Measurements from ENCODE around the gene WAC. TPM values are rescaled to one million over a fixed set of nuclear protein-coding genes. Genes with fewer than 3 reads are reported as not detected.
"Not testable (repeated sequence)": the region's sequence is repeated elsewhere in the genome, so short reads cannot be mapped to it uniquely, and the experiment has no call there.

The WAC gene
- total RNA-seq, 4 donors from 2014 or later = 66.6 to 102 (median 78.9) TPM

GRCh38 chr10:28508304-28508925 is 24.5 kb upstream of the WAC start:
- H3K4me3 ChIP-seq = no peak overlapping the region
- intact Hi-C loops (cut with DNase I; ENCODE audit: low total_unique reads) = no loop called here
- in situ Hi-C loops (cut with MboI; ENCODE audit: low pct_ligation_motif_present in 1 of 4, low pct_unique_long_range_greater_than_20kb in 1 of 4, low sequenced_read_pairs in 3 of 4) = no loop called here
- H3K4me1 ChIP-seq = peaks cover 3 to 23% (median 13%) of the 10 kb centered on the region in 4 donors
- 60 to 76% methylated on average over 5 to 7 of the region's 7 CpGs for WGBS, 2 donors (ENCODE audit: low coverage in 1 of 2)
- no peaks in the 10 kb centered on the region for H3K9me3 ChIP-seq
- no peaks in the 10 kb centered on the region for H3K27me3 ChIP-seq
- H3K27ac ChIP-seq = peak overlapping the region in 3 of 4 donors; percentile 24 to 51 (median 38)
- DNase-seq = no peak
- no peaks in the 10 kb centered on the region for H3K36me3 ChIP-seq
- TF ChIP-seq, protein P1, sequence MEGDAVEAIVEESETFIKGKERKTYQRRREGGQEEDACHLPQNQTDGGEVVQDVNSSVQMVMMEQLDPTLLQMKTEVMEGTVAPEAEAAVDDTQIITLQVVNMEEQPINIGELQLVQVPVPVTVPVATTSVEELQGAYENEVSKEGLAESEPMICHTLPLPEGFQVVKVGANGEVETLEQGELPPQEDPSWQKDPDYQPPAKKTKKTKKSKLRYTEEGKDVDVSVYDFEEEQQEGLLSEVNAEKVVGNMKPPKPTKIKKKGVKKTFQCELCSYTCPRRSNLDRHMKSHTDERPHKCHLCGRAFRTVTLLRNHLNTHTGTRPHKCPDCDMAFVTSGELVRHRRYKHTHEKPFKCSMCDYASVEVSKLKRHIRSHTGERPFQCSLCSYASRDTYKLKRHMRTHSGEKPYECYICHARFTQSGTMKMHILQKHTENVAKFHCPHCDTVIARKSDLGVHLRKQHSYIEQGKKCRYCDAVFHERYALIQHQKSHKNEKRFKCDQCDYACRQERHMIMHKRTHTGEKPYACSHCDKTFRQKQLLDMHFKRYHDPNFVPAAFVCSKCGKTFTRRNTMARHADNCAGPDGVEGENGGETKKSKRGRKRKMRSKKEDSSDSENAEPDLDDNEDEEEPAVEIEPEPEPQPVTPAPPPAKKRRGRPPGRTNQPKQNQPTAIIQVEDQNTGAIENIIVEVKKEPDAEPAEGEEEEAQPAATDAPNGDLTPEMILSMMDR (IDR thresholded peaks at IDR 0.05) = no peak
- peak in 1 of 3 donors; percentile 30 for TF ChIP-seq POLR2AphosphoS5 (IDR thresholded peaks at IDR 0.05)

GRCh38 chr10:28509286-28509685 is 23.6 kb upstream of the WAC start:
- WGBS, 2 donors (ENCODE audit: low coverage in 1 of 2) = 60 to 61% methylated on average over 3 of the region's 3 CpGs
- Histone ChIP-seq H3K27ac (peak overlapping the region in 3 of 4 donors; percentile 7 to 51 (median 38)), H3K4me3 (no peak overlapping the region), H3K9me3 (no peaks in the 10 kb centered on the region), H3K36me3 (no peaks in the 10 kb centered on the region), H3K27me3 (no peaks in the 10 kb centered on the region), H3K4me1 (peaks cover 0 to 24% (median 11%) of the 10 kb centered on the region in 4 donors)
- TF ChIP-seq EP300 (IDR thresholded peaks at IDR 0.05; ENCODE audit: low read depth) (no peak), POLR2A (IDR thresholded peaks at IDR 0.05) (no peak), POLR2AphosphoS5 (IDR thresholded peaks at IDR 0.05) (no peak)
- TF ChIP-seq, protein P1 (IDR thresholded peaks at IDR 0.05) = no peak
- in situ Hi-C loops (cut with MboI; ENCODE audit: low pct_ligation_motif_present in 1 of 4, low pct_unique_long_range_greater_than_20kb in 1 of 4, low sequenced_read_pairs in 3 of 4) = no loop called here
- DNase-seq = no peak
- intact Hi-C loops (cut with DNase I; ENCODE audit: low total_unique reads) = no loop called here

DNA sequence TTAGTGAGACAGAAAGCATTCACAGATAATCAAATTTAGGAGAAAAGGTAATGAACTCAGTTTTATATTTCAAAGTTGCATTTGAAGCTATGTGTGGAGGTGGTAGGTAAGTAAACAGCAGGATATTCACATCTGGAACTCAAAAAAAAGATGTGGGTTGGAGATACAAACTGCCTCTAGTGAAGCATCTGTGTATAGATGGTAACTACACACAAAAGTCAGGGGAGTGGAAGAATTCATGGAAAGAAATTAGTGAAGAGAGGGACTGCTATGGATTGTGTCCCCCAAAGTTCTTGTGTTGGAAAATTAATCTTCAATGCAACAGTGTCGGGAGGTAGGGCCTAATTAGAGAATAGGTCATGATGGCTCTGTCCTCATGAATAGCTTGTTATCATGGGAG is 18.3 kb upstream of the WAC start:
- H3K4me3 ChIP-seq = no peak overlapping the region
- H3K9me3 ChIP-seq = no peaks in the 10 kb centered on the region
- TF ChIP-seq POLR2AphosphoS5 (IDR thresholded peaks at IDR 0.05) (no peak), POLR2A (IDR thresholded peaks at IDR 0.05) (no peak), EP300 (IDR thresholded peaks at IDR 0.05; ENCODE audit: low read depth) (no peak)
- TF ChIP-seq, protein P1 (IDR thresholded peaks at IDR 0.05) = no peak
- H3K27ac ChIP-seq = no peak overlapping the region
- in situ Hi-C loops (cut with MboI; ENCODE audit: low pct_ligation_motif_present in 1 of 4, low pct_unique_long_range_greater_than_20kb in 1 of 4, low sequenced_read_pairs in 3 of 4) (no loop called here), intact Hi-C loops (cut with DNase I; ENCODE audit: low total_unique reads) (no loop called here)
- no peak for DNase-seq
- H3K4me1 ChIP-seq = peaks cover 0 to 9% (median under 1%) of the 10 kb centered on the region in 4 donors
- WGBS, 2 donors (ENCODE audit: low coverage in 1 of 2) = 77 to 89% methylated on average over 1 of the region's 1 CpG
- H3K27me3 ChIP-seq = no peaks in the 10 kb centered on the region
- no peaks in the 10 kb centered on the region for H3K36me3 ChIP-seq

DNA sequence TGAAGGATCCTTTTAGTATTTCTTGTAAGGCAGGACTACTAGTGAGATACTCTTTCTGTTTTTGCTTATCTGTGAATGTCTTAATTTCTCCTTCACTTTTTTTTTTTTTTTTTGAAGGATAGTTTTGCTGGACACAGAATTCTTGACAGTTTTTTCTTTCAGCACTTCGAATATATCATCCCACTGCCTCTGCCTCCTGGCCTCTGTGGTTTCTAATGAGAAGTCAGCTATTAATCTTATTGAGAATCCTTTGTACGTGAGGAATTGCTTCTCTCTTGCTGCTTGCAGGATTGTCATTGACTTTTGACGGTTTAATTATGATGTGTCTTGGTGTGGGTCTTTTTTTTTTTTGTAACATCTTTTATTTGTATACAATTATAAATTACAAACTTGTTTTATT is 12.6 kb upstream of the WAC start:
- 90 to 91% methylated on average over 3 of the region's 3 CpGs for WGBS, 2 donors (ENCODE audit: low coverage in 1 of 2)
- no peak for TF ChIP-seq POLR2AphosphoS5 (IDR thresholded peaks at IDR 0.05)
- TF ChIP-seq EP300 (IDR thresholded peaks at IDR 0.05; ENCODE audit: low read depth) = no peak
- no peak for TF ChIP-seq POLR2A (IDR thresholded peaks at IDR 0.05)
- TF ChIP-seq, protein P1 (IDR thresholded peaks at IDR 0.05) = no peak
- Histone ChIP-seq H3K4me1 (no peaks in the 10 kb centered on the region), H3K27me3 (no peaks in the 10 kb centered on the region), H3K9me3 (peaks cover 0 to 5% of the 10 kb centered on the region in 2 donors), H3K4me3 (no peak overlapping the region), H3K27ac (no peak overlapping the region), H3K36me3 (peaks cover 0 to 18% (median 8%) of the 10 kb centered on the region in 4 donors)
- DNase-seq = no peak
- intact Hi-C loops (cut with DNase I; ENCODE audit: low total_unique reads) = no loop called here
- in situ Hi-C loops (cut with MboI; ENCODE audit: low pct_ligation_motif_present in 1 of 4, low pct_unique_long_range_greater_than_20kb in 1 of 4, low sequenced_read_pairs in 3 of 4) = no loop called here

- intact Hi-C loops (cut with DNase I; ENCODE audit: low total_unique reads); DNase-seq; H3K9me3 ChIP-seq; H3K27me3 ChIP-seq; in situ Hi-C loops (cut with MboI; ENCODE audit: low pct_ligation_motif_present in 1 of 4, low pct_unique_long_range_greater_than_20kb in 1 of 4, low sequenced_read_pairs in 3 of 4); H3K27ac ChIP-seq; H3K4me1 ChIP-seq; H3K4me3 ChIP-seq: not testable (repeated sequence)
- H3K36me3 ChIP-seq = peaks cover 0 to 20% (median 8%) of the 10 kb centered on the region in 4 donors
- 92 to 93% methylated on average over 4 of the region's 4 CpGs for WGBS, 2 donors (ENCODE audit: low coverage in 1 of 2)
Measured at GRCh38 chr10:28520828-28521227, 12.1 kb upstream of the WAC start.

DNA sequence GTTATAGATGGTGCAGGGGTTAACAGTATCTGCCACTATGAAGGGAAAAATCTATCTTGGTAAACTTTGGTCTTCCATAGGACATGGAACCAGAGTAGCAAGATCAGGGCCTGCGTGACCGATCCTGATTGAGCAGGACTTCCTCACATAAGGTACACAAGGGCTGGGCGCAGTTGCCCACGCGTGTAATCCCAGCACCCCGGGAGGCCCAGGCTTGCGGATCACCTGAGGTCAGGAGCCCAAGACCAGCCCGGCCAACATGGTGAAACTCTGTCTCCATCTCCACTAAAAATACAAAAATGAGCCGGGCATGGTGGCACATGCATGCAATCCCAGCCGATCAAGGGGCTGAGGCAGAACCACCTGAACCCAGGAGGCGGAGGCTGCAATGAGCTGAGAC is 11.0 kb upstream of the WAC start:
- peaks cover 0 to 20% (median 8%) of the 10 kb centered on the region in 4 donors for H3K36me3 ChIP-seq
- H3K27ac ChIP-seq; H3K9me3 ChIP-seq; H3K27me3 ChIP-seq; in situ Hi-C loops (cut with MboI; ENCODE audit: low pct_ligation_motif_present in 1 of 4, low pct_unique_long_range_greater_than_20kb in 1 of 4, low sequenced_read_pairs in 3 of 4); H3K4me3 ChIP-seq; DNase-seq; H3K4me1 ChIP-seq; intact Hi-C loops (cut with DNase I; ENCODE audit: low total_unique reads): not testable (repeated sequence)
- WGBS, 2 donors (ENCODE audit: low coverage in 1 of 2) = 96 to 100% methylated on average over 2 to 11 of the region's 11 CpGs

Measured in transverse colon (tissue), 4 donors.